Measurements from ENCODE around the gene MYH10. TPM values are rescaled to one million over a fixed set of nuclear protein-coding genes. Genes with fewer than 3 reads are reported as not detected.
A peak's percentile ranks its signal among the peaks of the same experiment; 100 is the strongest.

Gene MYH10
- total RNA-seq, 2 donors from 2014 or later, result 251 to 257 TPM

DNA sequence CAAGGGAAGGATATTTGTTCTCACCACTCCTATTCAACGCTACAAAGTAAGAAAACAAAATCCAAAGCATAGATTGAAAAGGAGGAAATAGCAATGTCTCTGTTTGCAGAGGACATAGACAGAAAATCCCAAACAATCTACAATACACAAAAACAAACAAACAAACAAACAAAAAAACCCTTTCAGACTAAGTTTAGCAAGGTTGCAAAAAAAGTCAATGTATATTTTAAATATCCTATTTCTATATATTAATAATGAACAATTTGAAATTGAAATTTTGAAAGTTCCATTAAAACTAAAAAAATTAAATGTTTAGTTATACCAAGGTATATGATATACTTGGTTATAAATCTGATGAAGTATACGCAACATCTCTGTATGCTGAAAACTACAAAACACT, 37.2 kb downstream of the MYH10 start:
- H3K4me3 Mint-ChIP-seq, result no peak overlapping the region
- TF ChIP-seq, protein P1, sequence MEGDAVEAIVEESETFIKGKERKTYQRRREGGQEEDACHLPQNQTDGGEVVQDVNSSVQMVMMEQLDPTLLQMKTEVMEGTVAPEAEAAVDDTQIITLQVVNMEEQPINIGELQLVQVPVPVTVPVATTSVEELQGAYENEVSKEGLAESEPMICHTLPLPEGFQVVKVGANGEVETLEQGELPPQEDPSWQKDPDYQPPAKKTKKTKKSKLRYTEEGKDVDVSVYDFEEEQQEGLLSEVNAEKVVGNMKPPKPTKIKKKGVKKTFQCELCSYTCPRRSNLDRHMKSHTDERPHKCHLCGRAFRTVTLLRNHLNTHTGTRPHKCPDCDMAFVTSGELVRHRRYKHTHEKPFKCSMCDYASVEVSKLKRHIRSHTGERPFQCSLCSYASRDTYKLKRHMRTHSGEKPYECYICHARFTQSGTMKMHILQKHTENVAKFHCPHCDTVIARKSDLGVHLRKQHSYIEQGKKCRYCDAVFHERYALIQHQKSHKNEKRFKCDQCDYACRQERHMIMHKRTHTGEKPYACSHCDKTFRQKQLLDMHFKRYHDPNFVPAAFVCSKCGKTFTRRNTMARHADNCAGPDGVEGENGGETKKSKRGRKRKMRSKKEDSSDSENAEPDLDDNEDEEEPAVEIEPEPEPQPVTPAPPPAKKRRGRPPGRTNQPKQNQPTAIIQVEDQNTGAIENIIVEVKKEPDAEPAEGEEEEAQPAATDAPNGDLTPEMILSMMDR (conservative IDR thresholded peaks at IDR 0.05), result no peak
- H3K36me3 ChIP-seq (ENCODE audit: control insufficient read depth, insufficient read depth, low read length), result peaks cover 71% of the 10 kb centered on the region
- H3K27me3 ChIP-seq (ENCODE audit: control insufficient read depth, insufficient read depth, low read length, poor library complexity, severe bottlenecking), result no peaks in the 10 kb centered on the region
- 100% methylated on average over 1 to 2 of the region's 2 CpGs for WGBS, 2 experiments (ENCODE audit: insufficient coverage in 1 of 2, insufficient read length in 1 of 2)
- H3K9ac ChIP-seq (ENCODE audit: extremely low read depth, low read length, poor library complexity, severe bottlenecking), result no peak overlapping the region
- no peak overlapping the region for H3K4me3 ChIP-seq (ENCODE audit: low read length)
- H3K4me1 Mint-ChIP-seq, result peaks cover 16% of the 10 kb centered on the region
- H3K27ac Mint-ChIP-seq, result no peak overlapping the region
- H3K9me3 Mint-ChIP-seq, result peaks cover 3% of the 10 kb centered on the region
- DNase-seq, result no peak
- H3K4me1 ChIP-seq (ENCODE audit: control insufficient read depth, insufficient read depth, low read length), result peaks cover 2% of the 10 kb centered on the region
- peaks cover 51% of the 10 kb centered on the region for H3K36me3 Mint-ChIP-seq (ENCODE audit: low read depth)
- peaks cover 19% of the 10 kb centered on the region for H3K9me3 ChIP-seq (ENCODE audit: control insufficient read depth, low read length)
- H3K27me3 Mint-ChIP-seq (ENCODE audit: insufficient read depth), result no peaks in the 10 kb centered on the region
- no peak overlapping the region for H3K27ac ChIP-seq (ENCODE audit: low read depth, low read length)

DNA sequence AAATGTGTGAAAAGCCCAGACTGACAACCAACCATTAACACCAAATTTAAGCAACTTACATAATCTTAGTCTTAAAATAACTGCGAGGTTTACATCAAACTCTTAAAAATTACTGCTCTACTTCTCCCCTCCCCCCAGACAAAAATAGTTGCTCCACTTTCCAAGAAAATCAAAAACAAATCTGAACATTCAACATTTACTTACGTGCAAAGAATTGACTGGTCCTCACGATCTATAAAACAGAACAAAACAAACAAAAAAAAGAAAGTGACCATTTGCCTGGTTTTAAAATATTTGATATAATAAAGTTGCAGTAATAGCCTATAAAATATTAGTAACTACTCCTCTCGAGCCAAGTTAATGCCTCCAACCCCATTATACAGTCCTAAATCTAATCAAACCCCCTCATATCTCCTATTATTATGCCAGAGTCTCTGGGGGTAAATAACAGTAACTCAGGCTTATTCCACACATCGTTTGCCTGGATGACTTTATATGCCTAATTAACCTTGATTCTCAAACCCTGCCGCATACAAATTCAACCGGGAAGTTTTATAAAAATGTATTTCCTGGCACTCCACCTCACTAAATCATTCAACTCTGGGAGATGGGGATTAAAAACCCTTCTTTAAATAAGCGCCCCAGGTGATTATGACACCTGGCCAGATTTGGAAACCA, 41.5 kb downstream of the MYH10 start:
- no peak overlapping the region for H3K4me3 Mint-ChIP-seq
- Histone ChIP-seq H3K9ac (ENCODE audit: extremely low read depth, low read length, poor library complexity, severe bottlenecking) (no peak overlapping the region), H3K4me1 (ENCODE audit: control insufficient read depth, insufficient read depth, low read length) (peaks cover 10% of the 10 kb centered on the region), H3K27ac (ENCODE audit: low read depth, low read length) (no peak overlapping the region), H3K36me3 (ENCODE audit: control insufficient read depth, insufficient read depth, low read length) (peaks cover 65% of the 10 kb centered on the region), H3K4me3 (ENCODE audit: low read length) (peak overlapping the region; percentile 23), H3K27me3 (ENCODE audit: control insufficient read depth, insufficient read depth, low read length, poor library complexity, severe bottlenecking) (no peaks in the 10 kb centered on the region), H3K9me3 (ENCODE audit: control insufficient read depth, low read length) (peaks cover 22% of the 10 kb centered on the region)
- H3K4me1 Mint-ChIP-seq, result peaks cover 43% of the 10 kb centered on the region
- peaks cover 5% of the 10 kb centered on the region for H3K9me3 Mint-ChIP-seq
- no peak overlapping the region for H3K27ac Mint-ChIP-seq
- peaks cover 50% of the 10 kb centered on the region for H3K36me3 Mint-ChIP-seq (ENCODE audit: low read depth)
- TF ChIP-seq, protein P1 (conservative IDR thresholded peaks at IDR 0.05), result no peak
- WGBS, 2 experiments (ENCODE audit: insufficient coverage in 1 of 2, insufficient read length in 1 of 2), result 97 to 100% methylated on average over 2 to 7 of the region's 8 CpGs
- DNase-seq, result no peak
- no peaks in the 10 kb centered on the region for H3K27me3 Mint-ChIP-seq (ENCODE audit: insufficient read depth)

DNA sequence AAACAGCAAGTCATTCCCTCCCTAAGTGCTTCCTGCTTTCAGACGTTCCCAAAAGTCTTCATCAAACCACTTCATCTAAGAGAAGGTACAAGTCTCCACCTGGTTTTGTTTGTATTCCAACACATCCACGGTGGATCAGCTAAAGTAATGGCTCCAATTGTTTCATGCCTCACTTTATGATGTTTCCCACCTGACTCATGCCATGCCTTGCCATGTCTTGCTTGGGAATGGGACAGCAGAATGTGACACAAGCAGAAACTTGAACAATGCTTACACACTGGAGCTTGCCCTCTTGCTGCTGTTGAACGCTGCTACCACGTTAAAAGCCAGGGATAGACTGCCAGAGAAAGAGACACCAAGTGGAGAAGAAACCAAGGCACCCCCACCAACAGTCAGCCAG, 43.8 kb downstream of the MYH10 start:
- TF ChIP-seq, protein P1 (conservative IDR thresholded peaks at IDR 0.05), result no peak
- Mint-ChIP-seq H3K4me1 (peaks cover 59% of the 10 kb centered on the region), H3K4me3 (no peak overlapping the region), H3K9me3 (peaks cover 2% of the 10 kb centered on the region), H3K36me3 (ENCODE audit: low read depth) (peaks cover 48% of the 10 kb centered on the region), H3K27ac (no peak overlapping the region), H3K27me3 (ENCODE audit: insufficient read depth) (no peaks in the 10 kb centered on the region)
- Histone ChIP-seq H3K27ac (ENCODE audit: low read depth, low read length) (no peak overlapping the region), H3K4me1 (ENCODE audit: control insufficient read depth, insufficient read depth, low read length) (peaks cover 18% of the 10 kb centered on the region), H3K4me3 (ENCODE audit: low read length) (no peak overlapping the region), H3K9me3 (ENCODE audit: control insufficient read depth, low read length) (peaks cover 33% of the 10 kb centered on the region), H3K9ac (ENCODE audit: extremely low read depth, low read length, poor library complexity, severe bottlenecking) (no peak overlapping the region), H3K27me3 (ENCODE audit: control insufficient read depth, insufficient read depth, low read length, poor library complexity, severe bottlenecking) (no peaks in the 10 kb centered on the region), H3K36me3 (ENCODE audit: control insufficient read depth, insufficient read depth, low read length) (peaks cover 67% of the 10 kb centered on the region)
- WGBS, 2 experiments (ENCODE audit: insufficient coverage in 1 of 2, insufficient read length in 1 of 2), result 86 to 94% methylated on average over 2 to 4 of the region's 4 CpGs
- DNase-seq, result no peak
